K562 (cell line): Measurements from ENCODE around the gene LBP. TPM values are rescaled to one million over a fixed set of nuclear protein-coding genes. Genes with fewer than 3 reads are reported as not detected.

Experiments used
- ADNP ChIP-seq: fragments of 200-800 bp; sonication (Bioruptor generic); IDR thresholded peaks from 2 replicates; pipeline ENCODE4 v1.6.1; 2016; ENCODE audit warnings: missing genetic modification characterization, missing compliant biosample characterization
- EP400 ChIP-seq: fragments of 450-650 bp; IDR thresholded peaks from 2 replicates; pipeline ENCODE4 v1.6.1; 2017; ENCODE audit warnings: antibody characterized with exemption, mild to moderate bottlenecking, moderate library complexity
- HEY1 ChIP-seq: fragments of 250-450 bp; sonication (Bioruptor Pico); IDR thresholded peaks from 2 replicates; pipeline ENCODE4 v1.5.0; 2020; ENCODE audit warnings: mild to moderate bottlenecking, moderate library complexity, borderline replicate concordance
- KDM2B ChIP-seq: fragments of 250-450 bp; sonication (Bioruptor Pico); IDR thresholded peaks from 2 replicates; pipeline ENCODE4 v1.8.0; 2021; ENCODE audit warnings: mild to moderate bottlenecking, moderate library complexity
- KLF16 ChIP-seq: IDR thresholded peaks from 2 replicates; pipeline ENCODE4 v1.6.1; 2016; ENCODE audit warnings: antibody characterized with exemption
- MGA ChIP-seq: fragments of 450-650 bp; IDR thresholded peaks from 2 replicates; pipeline ENCODE4 v1.6.1; 2016; ENCODE audit warnings: mild to moderate bottlenecking, moderate library complexity
- XRCC5 ChIP-seq: fragments of 200-400 bp; formaldehyde crosslinking; IDR thresholded peaks from 2 replicates; pipeline ENCODE4 v1.6.1; 2017; ENCODE audit warnings: low read depth, mild to moderate bottlenecking, low read length
- ZNF277 ChIP-seq: fragments of 250-450 bp; sonication (Bioruptor Pico); IDR thresholded peaks from 2 replicates; pipeline ENCODE4 v1.8.0; 2022; ENCODE audit warnings: inconsistent platforms, mild to moderate bottlenecking, moderate library complexity, borderline replicate concordance
- polyA plus RNA-seq, 8 experiments: library from polyadenylated mRNA; depleted of rRNA in 4 of 8; stranded (reverse) in 5 of 8; unstranded in 3 of 8; fragments of >200 nt; fragmentation: Nextera tagmentation in 2 of 8; fragmentation: Illumina TruSeq in 1 of 8; extraction: Ambion mirVana in 2 of 8; extraction: Trizol in 1 of 8; gene quantifications; 2 replicates each; pipeline versions ENCODE4 v1.2.1 to v1.2.3, GENCODE V29; 2011 to 2014; ENCODE audit warnings: inconsistent platforms in 1 of 8, missing spikeins in 1 of 8
- total RNA-seq, 7 experiments: library from RNA; depleted of rRNA in 6 of 7; stranded (reverse); fragments of >200 nt in 6 of 7; fragmentation: Illumina TruSeq in 2 of 7; extraction: Trizol in 2 of 7; gene quantifications; 2 replicates each; pipeline versions ENCODE4 v1.2.1 to v1.2.3, GENCODE V29; 2011 to 2021; ENCODE audit warnings: low replicate concordance in 1 of 7

Gene LBP
- total and polyA plus RNA-seq, 9 of the 15 experiments (the other 6 are each of a cell fraction or from before 2014, with no cell fraction given): 0.06 to 0.31 (median 0.09) TPM; not detected in 3

GRCh38 chr20:38299963-38300362 is 46.3 kb upstream of the LBP start (continued):
- TF ChIP-seq MGA (no peak), EP400 (no peak), HEY1 (CRISPR knock-in tag) (no peak), KLF16 (no peak), KDM2B (CRISPR knock-in tag) (no peak), ZNF277 (CRISPR knock-in tag) (no peak), XRCC5 (no peak), ADNP (tag) (no peak)
- TF ChIP-seq, all 486 proteins: peak for 0
